Measurements from ENCODE around the gene ANTXR2.

ANTXR2 gene

DNA sequence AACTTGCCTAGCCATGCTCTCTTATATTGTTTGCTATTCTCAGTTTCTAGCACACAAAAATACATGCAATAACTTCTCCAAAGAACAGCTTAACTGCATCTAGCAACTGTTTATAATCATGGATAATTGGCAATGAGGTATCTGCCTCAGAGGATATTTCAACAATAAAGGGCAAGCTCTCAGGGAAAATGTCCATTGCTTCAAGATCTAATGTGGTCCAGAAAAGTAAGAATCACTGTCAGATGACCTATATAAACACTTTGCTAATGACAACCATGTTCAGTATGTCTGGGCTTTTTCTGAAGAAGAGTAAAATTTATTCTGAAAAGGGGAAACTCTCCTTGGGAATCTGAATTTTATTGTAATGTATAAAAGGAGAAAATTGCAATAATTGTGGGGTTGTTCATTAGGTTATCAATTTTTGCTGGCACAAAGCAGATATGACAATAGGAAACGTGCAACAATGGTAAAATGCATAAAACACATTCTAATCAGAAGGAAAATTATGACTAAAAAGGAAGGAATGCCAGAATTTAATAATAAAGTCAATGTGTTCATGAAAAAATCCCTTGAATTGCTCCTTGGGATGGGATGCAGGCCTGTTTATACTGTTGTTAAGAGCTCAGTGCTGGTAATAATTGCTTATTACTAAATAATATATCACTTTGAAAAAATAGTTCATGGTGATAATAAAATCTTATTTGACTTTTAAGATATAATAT is 90.3 kb downstream of the ANTXR2 start:
- DNase-seq, result no peak

DNA sequence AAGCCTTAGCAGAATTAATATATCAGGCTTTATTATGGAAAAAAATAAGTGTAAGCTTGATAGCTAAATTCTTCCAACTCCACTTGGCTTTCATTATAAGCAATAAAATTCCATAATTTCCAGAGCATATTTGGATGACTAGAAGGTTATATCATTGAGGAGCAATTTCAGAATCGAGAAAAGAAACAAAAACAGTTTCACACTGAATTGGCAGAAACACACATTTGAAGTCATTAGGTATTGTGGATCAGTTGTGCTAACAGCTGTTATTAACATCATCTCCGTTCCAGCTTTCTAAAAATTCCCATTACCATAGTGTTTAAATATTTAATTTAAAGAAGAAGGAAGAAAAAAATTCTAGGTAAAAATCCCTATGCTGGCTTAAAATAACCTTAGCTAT is 92.6 kb downstream of the ANTXR2 start:
- DNase-seq, result no peak

DNA sequence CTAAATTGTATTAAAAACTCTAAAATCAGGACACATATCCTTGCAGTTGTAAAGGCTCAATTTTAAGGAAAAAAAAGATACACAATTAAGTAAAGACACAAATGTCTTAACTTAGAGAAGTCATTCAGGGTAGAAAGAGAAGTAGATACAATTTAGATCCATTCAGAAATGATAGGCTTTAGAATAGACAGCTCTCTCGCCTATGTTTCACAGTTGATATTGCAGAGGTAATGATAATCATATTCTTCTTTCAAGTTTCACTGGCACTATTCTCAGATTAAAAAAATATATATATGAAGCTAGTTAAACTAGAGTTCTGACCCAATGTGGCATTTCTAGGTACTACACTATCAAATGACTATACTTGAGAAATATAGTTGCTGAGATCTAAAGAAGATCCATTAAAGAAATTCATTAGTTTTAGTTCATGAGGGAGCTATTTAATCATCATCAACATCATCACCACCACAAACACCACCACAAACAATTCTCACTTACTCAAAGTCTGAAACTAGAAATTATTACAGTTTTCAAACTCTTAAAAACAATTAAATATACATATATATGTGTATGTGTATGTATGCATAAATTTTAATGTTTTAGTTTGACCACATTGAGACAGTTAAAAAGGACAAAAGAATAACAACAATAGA is 93.1 kb downstream of the ANTXR2 start:
- no peak for DNase-seq

DNA sequence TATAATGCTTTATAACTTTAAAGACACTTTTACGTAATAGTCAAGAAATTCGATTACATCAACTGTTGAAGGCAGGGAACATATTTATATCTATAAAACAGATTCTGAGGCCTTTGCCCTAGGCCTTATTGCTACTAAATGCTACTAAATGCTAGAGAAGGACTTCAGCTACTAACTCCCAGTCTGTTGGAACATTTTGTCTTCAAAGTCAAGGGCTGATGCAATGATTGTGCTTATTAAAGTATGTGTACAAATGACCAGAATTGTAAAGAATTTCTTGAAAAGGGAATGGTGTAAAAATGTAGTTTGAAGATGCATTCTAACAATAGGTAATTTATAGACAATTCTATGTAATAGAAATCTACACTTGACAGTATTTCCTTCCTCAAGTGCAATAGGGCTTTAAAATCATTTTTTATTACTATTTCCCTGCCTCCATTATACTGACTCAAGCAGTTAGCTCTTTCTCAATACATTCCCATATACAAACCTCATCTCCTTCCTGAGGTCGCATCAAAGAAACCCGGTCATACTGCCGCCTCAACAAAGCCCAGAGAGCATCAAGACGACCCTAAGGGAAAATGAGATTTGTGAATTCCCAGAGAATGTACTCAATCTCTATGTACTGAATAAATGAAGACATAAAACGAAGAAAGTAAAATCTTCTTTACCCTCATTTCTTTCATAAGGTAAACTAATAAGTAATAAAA is 95.7 kb downstream of the ANTXR2 start:
- no peak for DNase-seq

DNA sequence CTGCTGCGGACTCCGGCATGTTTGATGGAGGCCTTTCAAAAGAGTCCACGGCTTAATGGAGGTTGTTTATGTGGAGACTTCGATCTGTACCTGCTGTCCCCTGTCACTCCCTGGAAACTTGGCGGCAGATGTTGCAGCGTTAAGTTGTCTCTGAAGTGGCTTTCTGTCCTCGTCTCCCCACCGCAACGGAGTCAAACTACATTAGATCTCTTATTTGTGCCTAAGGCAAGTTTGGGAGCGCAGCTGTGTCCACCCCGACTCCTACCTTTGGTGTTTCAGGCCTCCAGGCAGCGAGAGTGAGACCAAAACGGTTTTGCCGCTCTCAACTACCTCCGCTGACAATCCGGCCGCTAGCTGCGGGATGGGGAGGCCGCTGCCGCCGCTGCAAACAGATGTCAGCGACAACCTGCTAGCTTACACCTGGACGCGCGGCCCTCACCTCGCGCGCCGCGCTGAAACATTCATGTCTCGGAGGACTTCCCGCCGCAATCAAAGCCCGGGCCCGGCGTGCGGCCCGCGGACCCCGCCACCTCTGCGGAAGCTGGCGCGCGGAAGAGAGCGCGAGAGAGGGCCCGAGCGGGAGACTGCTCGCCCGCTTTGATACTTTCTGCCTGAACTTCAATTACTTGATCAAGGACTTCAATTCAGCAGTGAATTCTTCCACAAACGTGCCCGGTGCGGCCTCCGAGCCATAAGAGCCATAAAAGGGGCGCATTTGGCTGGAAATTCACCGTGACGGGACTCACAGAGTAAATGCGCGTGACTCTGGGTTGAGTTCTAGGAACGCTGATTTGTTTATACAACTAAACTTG is 108.4 kb downstream of the ANTXR2 start:
- no peak for DNase-seq

DNA sequence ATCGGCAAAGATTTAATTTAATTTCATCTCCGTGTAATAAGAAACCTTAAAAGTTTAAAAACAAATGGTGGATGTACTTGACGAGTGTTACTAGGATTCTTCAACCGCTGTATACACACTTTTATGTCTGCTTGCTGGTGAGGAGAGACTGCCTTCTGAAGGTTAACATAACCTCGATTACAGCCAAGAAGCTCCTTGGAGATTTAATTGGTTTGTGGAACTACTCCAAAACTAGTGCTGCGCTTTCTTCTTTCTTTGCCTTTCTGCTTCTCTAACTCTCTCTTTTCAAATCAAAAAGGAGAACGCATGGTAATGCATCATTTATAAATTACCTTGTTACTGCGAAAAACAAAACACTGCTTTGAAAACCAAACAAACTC is 109.0 kb downstream of the ANTXR2 start:
- no peak for DNase-seq

DNA sequence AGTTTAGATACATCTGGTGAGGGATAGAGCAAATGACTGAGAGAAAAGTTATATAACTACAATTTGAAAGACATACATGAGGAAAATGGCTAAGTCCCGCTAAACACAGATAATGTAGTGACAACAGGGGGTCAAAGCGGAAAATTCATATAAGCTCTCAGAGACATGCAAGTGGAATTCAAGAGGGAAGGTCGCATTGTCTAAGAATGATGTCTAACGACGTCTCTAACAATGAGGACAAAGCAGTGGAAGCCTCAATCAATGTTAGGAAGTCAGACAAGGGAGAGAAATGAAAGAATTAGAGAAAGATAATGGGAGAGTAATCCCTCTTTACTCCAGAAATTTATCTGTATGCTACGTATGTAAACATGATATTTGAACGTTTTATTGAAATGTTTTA is 113.4 kb downstream of the ANTXR2 start:
- no peak for DNase-seq

DNA sequence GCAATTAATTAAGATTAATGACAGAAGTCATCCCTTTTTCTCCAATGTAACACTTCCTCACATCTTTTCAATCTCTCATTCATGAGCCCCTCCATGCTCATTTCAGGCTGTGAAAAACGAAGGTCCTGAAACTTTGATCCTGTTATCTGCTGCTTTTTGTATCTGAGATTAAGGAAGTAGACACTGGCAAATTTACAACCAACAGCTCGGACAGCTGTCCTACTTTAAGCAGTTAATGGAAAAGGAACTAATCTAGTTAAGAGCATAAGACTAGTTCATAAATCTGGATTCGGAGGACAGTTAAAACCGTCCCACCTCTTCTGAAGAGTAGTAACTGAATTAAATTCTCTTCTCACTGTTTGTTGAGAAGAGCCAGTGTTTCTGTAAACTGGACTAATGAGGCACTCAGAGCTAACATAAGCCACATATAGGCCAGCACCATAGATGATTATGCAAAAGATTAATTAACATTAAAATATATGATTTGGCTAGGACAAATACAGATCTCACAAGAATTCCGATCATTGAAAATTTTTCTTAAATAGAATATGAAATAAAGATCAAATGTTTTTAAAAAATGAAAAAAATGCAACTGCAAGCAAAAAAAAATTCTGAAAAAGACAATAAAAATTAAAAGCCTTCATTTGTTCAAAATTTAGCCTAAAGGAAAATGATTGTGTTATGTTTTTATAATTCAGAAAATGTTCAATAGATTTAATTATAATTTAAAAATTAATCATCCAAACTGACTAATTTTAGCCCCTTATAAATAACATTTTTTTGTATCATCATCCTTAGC is 114.4 kb downstream of the ANTXR2 start:
- DNase-seq, result no peak

DNA sequence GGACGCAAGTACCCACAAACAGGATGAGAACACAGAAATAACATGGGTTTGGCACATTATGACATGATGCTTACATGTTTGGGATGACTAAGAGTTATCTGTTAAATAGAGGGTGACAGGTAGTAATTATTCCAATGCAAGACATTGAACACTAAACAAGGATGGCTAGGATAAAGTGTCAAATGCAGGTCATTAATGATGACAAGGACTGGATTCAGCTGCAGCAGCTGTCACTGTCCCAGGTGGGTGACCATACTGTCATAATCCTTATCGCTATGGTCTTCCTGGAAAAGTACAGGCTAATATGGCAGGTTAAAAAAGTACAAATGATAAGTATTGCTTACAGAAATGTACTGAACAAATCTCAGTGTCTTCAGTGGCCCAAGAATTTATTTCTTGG is 123.9 kb downstream of the ANTXR2 start:
- no peak for DNase-seq

DNA sequence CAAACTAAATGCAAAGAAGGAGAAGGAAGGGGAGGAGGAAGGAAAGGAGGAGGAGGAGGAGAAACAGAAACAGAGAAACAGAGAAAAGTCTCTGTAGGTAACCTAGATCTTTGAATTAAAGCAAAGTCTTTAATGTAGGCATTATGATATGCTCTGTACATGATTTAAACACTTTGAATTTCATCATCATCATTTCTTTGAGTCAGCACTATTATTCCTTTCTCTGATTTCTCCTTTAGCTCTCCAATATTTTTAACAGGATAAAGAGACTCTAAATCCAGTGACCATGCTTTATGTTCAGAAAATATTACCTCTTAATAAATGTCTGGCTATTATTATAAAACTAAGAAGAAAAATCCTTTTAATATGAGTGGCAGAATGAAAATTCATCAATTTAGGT is 124.3 kb downstream of the ANTXR2 start:
- no peak for DNase-seq

DNA sequence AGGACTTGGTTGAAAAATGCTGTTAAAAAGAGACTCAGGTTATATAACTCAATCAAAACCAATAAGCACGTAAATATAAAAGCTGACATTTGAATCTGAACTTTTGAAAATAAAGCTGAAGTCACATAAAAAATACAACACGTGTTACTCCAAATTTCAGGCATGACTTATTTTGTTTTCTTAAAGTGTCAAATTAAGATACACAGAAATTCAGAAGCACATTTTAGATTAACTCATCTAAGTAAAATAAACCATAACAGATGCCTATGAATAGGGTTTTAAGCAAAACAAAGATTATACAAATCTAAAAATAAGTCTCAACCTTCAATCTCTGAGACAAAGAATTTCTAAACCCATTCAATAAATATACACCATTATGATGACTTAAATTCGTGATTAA is 124.8 kb downstream of the ANTXR2 start:
- no peak for DNase-seq

DNA sequence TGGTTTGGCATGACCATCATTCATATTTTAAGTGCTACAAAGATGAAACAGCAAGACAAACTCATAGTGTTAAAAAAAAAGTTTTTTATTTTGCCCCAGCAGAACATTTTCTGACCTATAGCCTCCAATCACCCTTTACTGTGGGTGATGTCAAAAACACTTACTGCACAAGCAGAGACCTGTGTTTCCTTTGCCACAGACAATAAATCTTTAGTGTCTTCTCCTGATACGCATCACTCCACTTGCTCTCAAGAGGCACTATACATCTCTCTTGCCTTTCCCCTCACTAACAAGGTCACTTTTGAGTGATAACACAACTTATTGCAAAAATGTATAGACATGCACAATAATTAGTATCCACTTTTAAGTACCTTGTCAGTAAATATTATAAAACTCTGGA is 125.6 kb downstream of the ANTXR2 start:
- DNase-seq, result no peak

DNA sequence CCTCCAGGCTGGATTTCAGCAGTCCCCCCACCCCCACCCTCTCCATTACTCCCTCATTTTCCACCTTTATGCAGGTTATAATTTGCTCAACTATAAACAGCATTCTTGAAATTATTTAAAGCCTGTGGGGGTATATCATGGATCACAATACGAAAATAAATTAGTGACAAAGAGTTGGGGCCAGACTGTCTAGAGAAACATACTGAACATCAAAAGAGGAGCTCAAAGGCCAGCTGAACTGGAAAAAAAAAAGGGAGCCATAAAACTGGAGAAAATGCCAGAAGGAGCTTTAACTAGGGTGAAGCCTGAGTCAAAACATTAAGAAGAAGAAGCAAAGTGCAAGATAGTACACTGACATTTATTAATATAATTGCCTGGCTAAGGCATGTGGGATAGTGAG is 137.8 kb downstream of the ANTXR2 start:
- DNase-seq, result no peak

DNA sequence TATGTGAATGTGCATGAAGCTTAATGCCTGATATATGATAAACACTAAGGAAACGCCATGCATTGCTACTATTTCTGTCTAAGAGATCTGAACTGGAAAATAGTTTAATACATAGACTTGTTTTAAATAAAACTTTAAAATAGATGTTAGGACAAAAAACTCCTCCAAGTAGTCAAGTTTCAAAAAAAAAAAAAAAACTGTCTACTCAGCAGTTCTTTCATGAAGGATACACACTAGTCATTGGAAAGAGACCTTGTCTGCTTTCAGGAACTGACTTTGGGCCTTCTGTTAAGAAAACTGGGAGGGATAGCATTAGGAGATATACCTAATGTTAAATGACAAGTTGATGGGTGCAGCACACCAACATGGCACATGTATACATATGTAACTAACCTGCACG is 138.4 kb downstream of the ANTXR2 start:
- DNase-seq, result no peak

DNA sequence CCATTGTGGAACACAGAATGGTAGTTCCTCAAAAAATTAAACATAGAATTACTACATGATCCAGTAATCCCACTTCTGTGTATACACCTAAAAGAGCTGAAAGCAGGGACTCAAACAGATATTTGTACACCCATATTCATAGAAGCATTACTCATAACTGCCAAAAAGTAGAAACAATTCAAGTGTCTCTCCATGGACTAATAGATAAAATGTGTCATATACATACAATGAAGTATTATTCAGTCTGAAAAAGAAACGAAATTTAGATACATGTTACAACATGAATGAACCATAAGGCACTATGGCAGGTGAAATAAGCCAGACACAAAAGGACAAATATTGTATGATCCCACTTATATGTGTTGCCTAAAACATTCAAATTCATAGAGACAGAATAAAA is 145.1 kb downstream of the ANTXR2 start:
- DNase-seq, result no peak

DNA sequence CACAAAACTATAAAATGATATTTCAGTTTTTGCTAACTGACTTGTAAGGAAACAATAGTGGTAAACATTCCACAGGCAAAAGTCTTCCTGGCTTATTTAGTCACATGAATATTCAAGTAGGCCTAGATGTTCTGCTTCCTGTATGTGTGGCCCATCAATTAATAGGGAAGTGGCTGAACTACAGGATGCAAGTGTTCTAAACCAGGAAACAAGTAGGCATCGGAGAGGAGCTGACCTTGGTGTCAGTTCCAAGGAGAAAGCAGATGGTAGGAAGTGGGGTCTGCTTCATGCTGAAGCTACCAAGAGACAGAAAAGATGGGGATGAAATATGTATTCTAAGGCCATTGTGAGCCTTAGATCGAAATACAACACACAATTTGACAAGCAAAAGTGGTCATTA is 149.7 kb downstream of the ANTXR2 start:
- no peak for DNase-seq

DNA sequence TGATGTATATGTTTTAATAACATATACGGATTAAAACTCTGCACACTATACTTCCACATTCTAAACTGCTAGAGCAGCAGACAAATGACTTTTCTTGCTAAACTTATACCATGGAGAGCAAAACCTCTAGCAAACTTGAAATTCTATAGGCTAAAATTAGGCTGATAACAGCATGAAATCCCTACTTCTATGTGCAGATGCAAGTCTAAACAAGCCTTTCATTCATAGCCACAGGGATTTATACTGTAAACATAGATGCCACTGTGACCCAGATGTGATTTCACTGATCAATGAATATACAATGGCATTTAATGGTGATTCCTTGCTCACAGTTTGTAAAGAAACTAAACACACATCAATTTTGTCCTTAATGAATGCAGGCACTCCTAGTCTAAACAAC is 151.0 kb downstream of the ANTXR2 start:
- no peak for DNase-seq

DNA sequence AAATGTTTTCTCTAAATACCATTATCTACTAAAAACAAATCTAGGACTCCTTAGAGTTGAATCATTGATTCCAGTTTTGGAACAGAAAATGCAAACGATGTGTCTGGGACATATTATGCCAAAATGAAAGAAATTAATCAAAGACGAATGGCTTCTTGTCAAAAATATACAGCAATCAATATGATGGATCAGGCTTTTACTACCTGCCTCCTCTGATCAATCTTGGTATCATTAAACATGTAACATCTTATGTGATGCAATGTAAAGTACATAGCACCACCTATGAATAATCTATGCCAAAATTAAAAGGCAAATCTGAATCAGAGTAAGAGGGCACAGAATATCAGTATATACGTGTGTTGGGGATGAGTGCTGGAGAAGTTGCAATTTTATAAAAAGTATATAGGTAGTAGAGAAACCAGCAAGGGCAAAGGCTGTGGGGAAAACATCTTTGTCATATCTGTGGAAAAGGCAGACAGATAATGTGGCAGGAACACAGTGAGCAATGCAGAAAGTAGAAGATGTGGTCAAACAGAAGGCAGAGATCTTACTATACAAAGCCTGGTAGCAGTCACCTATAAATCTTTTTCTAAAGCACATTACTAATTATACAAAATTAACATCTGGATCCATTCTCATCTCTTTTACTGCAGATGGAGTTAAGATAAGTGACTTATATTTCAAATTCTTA is 152.7 kb downstream of the ANTXR2 start:
- no peak for DNase-seq

DNA sequence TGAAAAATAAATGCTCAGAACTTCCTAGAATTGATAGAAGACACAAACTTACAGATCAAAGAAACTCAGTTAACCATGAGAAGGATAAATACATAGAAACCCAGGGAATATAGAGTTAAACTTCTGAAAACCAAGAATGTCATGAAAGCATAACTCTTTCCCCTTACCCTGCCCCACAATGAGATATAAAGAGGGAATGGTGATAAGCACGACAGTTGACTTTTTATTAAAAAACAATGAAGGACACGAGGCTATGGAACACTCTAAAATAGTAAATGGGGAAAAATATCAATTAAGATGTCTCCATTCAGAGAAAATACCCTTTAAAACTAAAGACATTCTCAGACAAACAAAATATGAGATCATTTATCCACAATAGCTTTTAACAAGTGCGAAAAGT is 154.7 kb downstream of the ANTXR2 start:
- DNase-seq, result no peak

DNA sequence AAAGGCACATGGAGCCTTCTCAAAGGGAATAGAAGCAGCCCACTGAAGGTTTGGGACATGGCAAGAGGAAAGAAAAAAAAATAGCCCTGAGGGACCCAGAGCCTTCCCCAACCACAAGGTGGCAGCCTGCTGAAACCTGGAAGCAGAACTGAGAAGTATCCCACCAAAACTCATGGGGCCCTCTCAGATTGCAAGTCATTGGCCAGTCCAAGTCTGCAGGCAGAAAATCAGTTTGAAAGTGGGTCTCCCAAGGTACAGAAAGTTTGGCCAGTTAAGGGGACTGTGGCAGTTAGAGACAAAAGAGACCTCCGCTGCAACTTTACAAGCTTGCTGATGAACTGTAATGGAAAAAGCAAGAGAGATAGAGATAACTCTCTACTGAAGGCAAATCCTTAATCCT is 155.8 kb downstream of the ANTXR2 start:
- DNase-seq, result peak; percentile 8

DNA sequence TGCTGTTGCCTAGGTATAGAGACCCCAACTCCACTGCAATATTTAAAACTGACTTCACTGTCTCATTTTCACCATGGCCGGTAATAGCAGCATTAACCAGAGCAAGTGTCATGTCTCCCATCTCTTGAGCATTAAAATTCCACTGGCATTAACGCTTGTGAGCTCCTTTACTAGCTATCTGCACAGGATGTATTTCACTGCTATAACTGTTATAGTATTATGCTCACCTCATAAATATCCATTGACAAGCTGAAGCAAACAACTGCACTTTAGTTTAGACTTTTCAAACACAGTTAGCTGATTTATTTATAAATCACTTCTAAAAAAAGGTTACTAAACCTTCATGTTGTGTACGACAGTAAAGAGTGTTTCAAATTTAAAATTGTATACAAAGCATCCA is 157.8 kb downstream of the ANTXR2 start:
- DNase-seq, result no peak

DNA sequence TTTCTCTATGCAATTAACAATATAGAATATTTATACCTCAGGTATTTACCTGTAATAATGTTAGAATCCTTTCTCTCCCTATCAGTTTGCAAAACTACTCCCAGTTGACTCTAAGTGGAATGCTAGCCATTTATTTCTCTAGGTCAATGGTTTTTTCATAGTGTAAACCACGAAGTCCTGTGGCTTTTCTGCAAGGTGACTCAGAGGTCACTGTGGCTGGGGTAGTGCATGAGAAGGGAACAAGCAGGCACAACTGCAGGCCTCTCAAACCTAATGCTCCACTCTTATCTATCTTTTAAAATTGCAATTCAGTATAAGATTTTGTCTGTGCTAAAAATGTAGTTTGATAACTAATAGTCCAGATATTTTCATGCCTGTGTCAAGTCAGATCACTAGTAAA is 159.4 kb downstream of the ANTXR2 start:
- no peak for DNase-seq
